K562 (cell line): ENCODE measurements around the gene CEBPB. TPM values are rescaled to one million over a fixed set of nuclear protein-coding genes. Genes with fewer than 3 reads are reported as not detected.

Experiments used
- HNRNPL ChIP-seq: fragments of 200-400 bp; formaldehyde crosslinking; IDR thresholded peaks from 2 replicates; pipeline ENCODE4 v1.6.1; 2017; ENCODE audit warnings: low read depth, mild to moderate bottlenecking, low read length
- ILF3 ChIP-seq: fragments of 450-650 bp; IDR thresholded peaks from 2 replicates; pipeline ENCODE4 v1.6.1; 2018; ENCODE audit warnings: antibody characterized with exemption, mild to moderate bottlenecking, moderate library complexity, borderline replicate concordance
- L3MBTL2 ChIP-seq: fragments of 450-650 bp; IDR thresholded peaks from 2 replicates; pipeline ENCODE4 v1.6.1; 2016; ENCODE audit warnings: mild to moderate bottlenecking, moderate library complexity
- MIER1 ChIP-seq: fragments of 450-650 bp; IDR thresholded peaks from 2 replicates; pipeline ENCODE4 v1.6.1; 2016; ENCODE audit warnings: antibody characterized with exemption, mild to moderate bottlenecking, low read depth
- MXI1 ChIP-seq: IDR thresholded peaks from 2 replicates; pipeline ENCODE4 v1.6.1; 2011; ENCODE audit warnings: low read depth, mild to moderate bottlenecking, improper control_type of control experiment, low read length
- PCBP1 ChIP-seq: fragments of 200-400 bp; formaldehyde crosslinking; IDR thresholded peaks from 2 replicates; pipeline ENCODE4 v1.6.1; 2018; ENCODE audit warnings: mild to moderate bottlenecking, low read depth, low read length; ENCODE audit not compliant: poor library complexity, severe bottlenecking
- PML ChIP-seq: IDR thresholded peaks from 2 replicates; pipeline ENCODE4 v1.6.1; 2012; ENCODE audit warnings: low read length, inconsistent platforms
- POLR2G ChIP-seq: fragments of 200-400 bp; formaldehyde crosslinking; IDR thresholded peaks from 2 replicates; pipeline ENCODE4 v1.6.1; 2017; ENCODE audit warnings: low read depth, mild to moderate bottlenecking, antibody characterized with exemption, low read length, moderate library complexity
- SIN3A ChIP-seq, 2 experiments: fragments of 150-350 bp in 1 of 2; IDR thresholded peaks; 2 replicates each; pipeline ENCODE4 v1.6.1; 2011 to 2016; ENCODE audit warnings: borderline replicate concordance in 2 of 2, low read depth in 2 of 2, low read length in 2 of 2, mild to moderate bottlenecking in 2 of 2, moderate library complexity in 2 of 2; ENCODE audit not compliant: control insufficient read depth in 1 of 2
- TARDBP ChIP-seq: fragments of 450-650 bp; IDR thresholded peaks from 2 replicates; pipeline ENCODE4 v1.6.1; 2016
- ZFP1 ChIP-seq: fragments of 450-650 bp; formaldehyde crosslinking; IDR thresholded peaks from 2 replicates; pipeline ENCODE4 v1.4.0; 2020; ENCODE audit warnings: mild to moderate bottlenecking, mixed read lengths
- ZNF764 ChIP-seq: fragments of 250-450 bp; sonication (Bioruptor Pico); IDR thresholded peaks from 2 replicates; pipeline ENCODE4 v1.4.0; 2020; ENCODE audit warnings: low read depth, mild to moderate bottlenecking, moderate library complexity
- ZSCAN32 ChIP-seq: fragments of 450-650 bp; formaldehyde crosslinking; IDR thresholded peaks from 2 replicates; pipeline ENCODE4 v1.4.0; 2020; ENCODE audit warnings: mild to moderate bottlenecking, moderate library complexity
- polyA plus RNA-seq, 8 experiments: library from polyadenylated mRNA; depleted of rRNA in 4 of 8; stranded (reverse) in 5 of 8; unstranded in 3 of 8; fragments of >200 nt; fragmentation: Nextera tagmentation in 2 of 8; fragmentation: Illumina TruSeq in 1 of 8; extraction: Ambion mirVana in 2 of 8; extraction: Trizol in 1 of 8; gene quantifications; 2 replicates each; pipeline versions ENCODE4 v1.2.1 to v1.2.3, GENCODE V29; 2011 to 2014; ENCODE audit warnings: inconsistent platforms in 1 of 8, missing spikeins in 1 of 8
- total RNA-seq, 7 experiments: library from RNA; depleted of rRNA in 6 of 7; stranded (reverse); fragments of >200 nt in 6 of 7; fragmentation: Illumina TruSeq in 2 of 7; extraction: Trizol in 2 of 7; gene quantifications; 2 replicates each; pipeline versions ENCODE4 v1.2.1 to v1.2.3, GENCODE V29; 2011 to 2021; ENCODE audit warnings: low replicate concordance in 1 of 7
- TF ChIP-seq, protein P1 (sequence below): fragments of 450-650 bp; IDR thresholded peaks from 2 replicates; pipeline ENCODE4 v1.6.1; 2014; ENCODE audit warnings: low read depth, mild to moderate bottlenecking, moderate library complexity, borderline replicate concordance
- TF ChIP-seq, protein P2 (sequence below), 2 experiments: fragments of 150-350 bp in 1 of 2; IDR thresholded peaks; 2 replicates each; pipeline ENCODE4 v1.6.1; 2012 to 2016; ENCODE audit warnings: low read depth in 2 of 2, low read length in 2 of 2, mild to moderate bottlenecking in 1 of 2, moderate library complexity in 1 of 2
- TF ChIP-seq, protein P3 (sequence below): sonication (generic); formaldehyde crosslinking; IDR thresholded peaks from 2 replicates; pipeline ENCODE4 v1.9.0; 2022; ENCODE audit warnings: mild to moderate bottlenecking, missing genetic modification reagents
- TF ChIP-seq, protein P4 (sequence below): sonication (generic); formaldehyde crosslinking; IDR thresholded peaks from 2 replicates; pipeline ENCODE4 v1.8.1; 2023; ENCODE audit warnings: mild to moderate bottlenecking, missing genetic modification reagents
- TF ChIP-seq, protein P5 (sequence below): fragments of 250-450 bp; sonication (Bioruptor Pico); IDR thresholded peaks from 2 replicates; pipeline ENCODE4 v1.4.0; 2020

The CEBPB gene
- total and polyA plus RNA-seq, 9 of the 15 experiments (the other 6 are each of a cell fraction or from before 2014, with no cell fraction given), result 1.2 to 72.6 (median 7.8) TPM

DNA sequence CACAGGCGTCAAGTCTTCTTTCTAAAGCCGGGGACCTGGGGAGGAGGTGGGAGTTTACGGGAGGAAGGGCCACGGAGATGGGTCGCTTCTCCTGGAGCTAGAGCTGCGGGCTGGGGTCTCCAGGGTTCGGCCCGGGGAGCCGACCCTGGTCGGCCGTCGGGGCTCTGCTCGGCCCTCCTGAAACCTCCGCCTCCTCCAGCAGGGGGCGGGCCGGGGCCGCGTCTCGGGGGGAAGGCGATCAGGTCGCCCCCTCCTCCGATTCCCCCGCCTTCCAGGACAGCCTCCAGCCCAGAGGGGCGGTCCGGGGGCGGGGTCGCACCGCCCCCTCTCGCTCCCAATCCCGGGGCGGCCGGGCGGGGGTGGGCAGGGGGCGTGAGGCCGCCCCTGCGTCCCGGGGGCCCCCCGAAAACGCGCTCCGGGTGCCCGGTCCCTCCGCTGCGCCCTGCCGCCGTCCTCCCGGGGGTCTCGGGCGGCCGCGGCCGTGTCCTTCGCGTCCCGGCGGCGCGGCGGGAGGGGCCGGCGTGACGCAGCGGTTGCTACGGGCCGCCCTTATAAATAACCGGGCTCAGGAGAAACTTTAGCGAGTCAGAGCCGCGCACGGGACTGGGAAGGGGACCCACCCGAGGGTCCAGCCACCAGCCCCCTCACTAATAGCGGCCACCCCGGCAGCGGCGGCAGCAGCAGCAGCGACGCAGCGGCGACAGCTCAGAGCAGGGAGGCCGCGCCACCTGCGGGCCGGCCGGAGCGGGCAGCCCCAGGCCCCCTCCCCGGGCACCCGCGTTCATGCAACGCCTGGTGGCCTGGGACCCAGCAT lies at the start of gene CEBPB (continued):
- TF ChIP-seq, protein P1, sequence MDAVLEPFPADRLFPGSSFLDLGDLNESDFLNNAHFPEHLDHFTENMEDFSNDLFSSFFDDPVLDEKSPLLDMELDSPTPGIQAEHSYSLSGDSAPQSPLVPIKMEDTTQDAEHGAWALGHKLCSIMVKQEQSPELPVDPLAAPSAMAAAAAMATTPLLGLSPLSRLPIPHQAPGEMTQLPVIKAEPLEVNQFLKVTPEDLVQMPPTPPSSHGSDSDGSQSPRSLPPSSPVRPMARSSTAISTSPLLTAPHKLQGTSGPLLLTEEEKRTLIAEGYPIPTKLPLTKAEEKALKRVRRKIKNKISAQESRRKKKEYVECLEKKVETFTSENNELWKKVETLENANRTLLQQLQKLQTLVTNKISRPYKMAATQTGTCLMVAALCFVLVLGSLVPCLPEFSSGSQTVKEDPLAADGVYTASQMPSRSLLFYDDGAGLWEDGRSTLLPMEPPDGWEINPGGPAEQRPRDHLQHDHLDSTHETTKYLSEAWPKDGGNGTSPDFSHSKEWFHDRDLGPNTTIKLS, result peak; percentile 35; the same call in 1 of the 2 replicates
- TF ChIP-seq, protein P2, sequence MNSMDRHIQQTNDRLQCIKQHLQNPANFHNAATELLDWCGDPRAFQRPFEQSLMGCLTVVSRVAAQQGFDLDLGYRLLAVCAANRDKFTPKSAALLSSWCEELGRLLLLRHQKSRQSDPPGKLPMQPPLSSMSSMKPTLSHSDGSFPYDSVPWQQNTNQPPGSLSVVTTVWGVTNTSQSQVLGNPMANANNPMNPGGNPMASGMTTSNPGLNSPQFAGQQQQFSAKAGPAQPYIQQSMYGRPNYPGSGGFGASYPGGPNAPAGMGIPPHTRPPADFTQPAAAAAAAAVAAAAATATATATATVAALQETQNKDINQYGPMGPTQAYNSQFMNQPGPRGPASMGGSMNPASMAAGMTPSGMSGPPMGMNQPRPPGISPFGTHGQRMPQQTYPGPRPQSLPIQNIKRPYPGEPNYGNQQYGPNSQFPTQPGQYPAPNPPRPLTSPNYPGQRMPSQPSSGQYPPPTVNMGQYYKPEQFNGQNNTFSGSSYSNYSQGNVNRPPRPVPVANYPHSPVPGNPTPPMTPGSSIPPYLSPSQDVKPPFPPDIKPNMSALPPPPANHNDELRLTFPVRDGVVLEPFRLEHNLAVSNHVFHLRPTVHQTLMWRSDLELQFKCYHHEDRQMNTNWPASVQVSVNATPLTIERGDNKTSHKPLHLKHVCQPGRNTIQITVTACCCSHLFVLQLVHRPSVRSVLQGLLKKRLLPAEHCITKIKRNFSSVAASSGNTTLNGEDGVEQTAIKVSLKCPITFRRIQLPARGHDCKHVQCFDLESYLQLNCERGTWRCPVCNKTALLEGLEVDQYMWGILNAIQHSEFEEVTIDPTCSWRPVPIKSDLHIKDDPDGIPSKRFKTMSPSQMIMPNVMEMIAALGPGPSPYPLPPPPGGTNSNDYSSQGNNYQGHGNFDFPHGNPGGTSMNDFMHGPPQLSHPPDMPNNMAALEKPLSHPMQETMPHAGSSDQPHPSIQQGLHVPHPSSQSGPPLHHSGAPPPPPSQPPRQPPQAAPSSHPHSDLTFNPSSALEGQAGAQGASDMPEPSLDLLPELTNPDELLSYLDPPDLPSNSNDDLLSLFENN (IDR thresholded peaks at IDR 0.05; ENCODE audit: low read depth in 2 of 2, low read length in 2 of 2), result peak in 1 of 2 experiments; percentile 70; a peak in 2 of 4 replicates
- TF ChIP-seq MXI1 (peak; percentile 33; the same call in 1 of the 2 replicates), ZSCAN32 (CRISPR knock-in tag) (no peak; the same call in 1 of the 2 replicates), ZFP1 (CRISPR knock-in tag) (peak; percentile 21; the same call in 1 of the 2 replicates), POLR2G (peak; percentile 97), SIN3A (IDR thresholded peaks at IDR 0.05; ENCODE audit: borderline replicate concordance in 2 of 2, control insufficient read depth in 1 of 2, low read depth in 2 of 2, low read length in 2 of 2) (peak; percentile 76 to 89; a peak in 3 of 4 replicates), TARDBP (peak; percentile 83; the same call in 1 of the 2 replicates), PCBP1 (peak; percentile 85), ILF3 (peak; percentile 53; the same call in 1 of the 2 replicates), PML (peak; percentile 84), MIER1 (no peak), HNRNPL (peak; percentile 84), L3MBTL2 (peak; percentile 61), ZNF764 (0 out of 2 replicates have a peak, but pooled peaks have one; percentile 39)
- TF ChIP-seq, protein P3, sequence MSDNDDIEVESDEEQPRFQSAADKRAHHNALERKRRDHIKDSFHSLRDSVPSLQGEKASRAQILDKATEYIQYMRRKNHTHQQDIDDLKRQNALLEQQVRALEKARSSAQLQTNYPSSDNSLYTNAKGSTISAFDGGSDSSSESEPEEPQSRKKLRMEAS (CRISPR knock-in tag), result peak; percentile 66
- TF ChIP-seq, protein P4, sequence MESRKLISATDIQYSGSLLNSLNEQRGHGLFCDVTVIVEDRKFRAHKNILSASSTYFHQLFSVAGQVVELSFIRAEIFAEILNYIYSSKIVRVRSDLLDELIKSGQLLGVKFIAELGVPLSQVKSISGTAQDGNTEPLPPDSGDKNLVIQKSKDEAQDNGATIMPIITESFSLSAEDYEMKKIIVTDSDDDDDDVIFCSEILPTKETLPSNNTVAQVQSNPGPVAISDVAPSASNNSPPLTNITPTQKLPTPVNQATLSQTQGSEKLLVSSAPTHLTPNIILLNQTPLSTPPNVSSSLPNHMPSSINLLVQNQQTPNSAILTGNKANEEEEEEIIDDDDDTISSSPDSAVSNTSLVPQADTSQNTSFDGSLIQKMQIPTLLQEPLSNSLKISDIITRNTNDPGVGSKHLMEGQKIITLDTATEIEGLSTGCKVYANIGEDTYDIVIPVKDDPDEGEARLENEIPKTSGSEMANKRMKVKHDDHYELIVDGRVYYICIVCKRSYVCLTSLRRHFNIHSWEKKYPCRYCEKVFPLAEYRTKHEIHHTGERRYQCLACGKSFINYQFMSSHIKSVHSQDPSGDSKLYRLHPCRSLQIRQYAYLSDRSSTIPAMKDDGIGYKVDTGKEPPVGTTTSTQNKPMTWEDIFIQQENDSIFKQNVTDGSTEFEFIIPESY, result peak; percentile 53; the same call in 1 of the 2 replicates
- TF ChIP-seq, protein P5, sequence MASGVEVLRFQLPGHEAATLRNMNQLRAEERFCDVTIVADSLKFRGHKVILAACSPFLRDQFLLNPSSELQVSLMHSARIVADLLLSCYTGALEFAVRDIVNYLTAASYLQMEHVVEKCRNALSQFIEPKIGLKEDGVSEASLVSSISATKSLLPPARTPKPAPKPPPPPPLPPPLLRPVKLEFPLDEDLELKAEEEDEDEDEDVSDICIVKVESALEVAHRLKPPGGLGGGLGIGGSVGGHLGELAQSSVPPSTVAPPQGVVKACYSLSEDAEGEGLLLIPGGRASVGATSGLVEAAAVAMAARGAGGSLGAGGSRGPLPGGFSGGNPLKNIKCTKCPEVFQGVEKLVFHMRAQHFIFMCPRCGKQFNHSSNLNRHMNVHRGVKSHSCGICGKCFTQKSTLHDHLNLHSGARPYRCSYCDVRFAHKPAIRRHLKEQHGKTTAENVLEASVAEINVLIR (CRISPR knock-in tag), result peak; percentile 50; the same call in 1 of the 2 replicates
